ENCODE measurements around the gene ZNF444. TPM values are rescaled to one million over a fixed set of nuclear protein-coding genes. Genes with fewer than 3 reads are reported as not detected.

Gene ZNF444
- total RNA-seq (2014; rRNA removed; shearing (Covaris generic)) (22.0 and 41.7 TPM in 2 replicates), total RNA-seq (2022) (21.8 and 25.3 TPM in 2 replicates), Bru-seq, nascent RNA (percentile 54 among the genes with signal in this experiment), BruChase-seq, experiment 1, labeled RNA remaining after a 6-hour chase (percentile 63 among the genes with signal in this experiment), BruChase-seq, experiment 2, labeled RNA remaining after a 2-hour chase (percentile 60 among the genes with signal in this experiment)
- long read RNA-seq, full-length matches to known transcripts = 39 of 51 reads
- long read RNA-seq, partial matches to known transcripts = 1 of 51 reads
- long read RNA-seq, other reads (novel, unspliced or antisense) = 11 of 51 reads

GRCh38 chr19:56140583-56141416 is at the start of gene ZNF444:
TSS of gene ZNF444 (plus strand) at chr19:56141287. CDS start at chr19:56146912, 5,625 bp downstream.
- ChIA-PET CTCF (ENCODE audit: unreplicated experiment) (interaction anchor here (0.6 kb wide), 3 partner anchors 1205 to 1983 kb away, joined by 3 to 8 read pairs (median 7); no protein-coding TSS in a partner anchor), POLR2A (interaction anchor here (0.6 to 0.7 kb wide), 4 partner anchors 39 to 1346 kb away, joined by 3 to 6 read pairs (median 4); no protein-coding TSS in a partner anchor)
- Histone ChIP-seq H3K27ac (ENCODE audit: low read depth, low read length, poor library complexity, severe bottlenecking) (peak within 1 kb of the TSS; percentile 36), H3K4me2 (ENCODE audit: low read length) (peak within 1 kb of the TSS; percentile 92), H3K79me2 (ENCODE audit: insufficient read depth, low read depth, low read length) (peaks cover 9% of the 10 kb centered on the region), H2AFZ (ENCODE audit: low read length) (peak within 1 kb of the TSS; percentile 92; the same call in 1 of the 2 replicates), H4K20me1 (ENCODE audit: insufficient read depth, low read length) (no peaks in the 10 kb centered on the region), H3K9me3 (ENCODE audit: low read length) (no peaks in the 10 kb centered on the region), H3K4me3 (ENCODE audit: low read depth, low read length, poor library complexity, severe bottlenecking) (peak within 1 kb of the TSS; percentile 87), H3K36me3 (ENCODE audit: insufficient read depth, low read length) (no peaks in the 10 kb centered on the region), H3K4me1 (ENCODE audit: insufficient read depth, low read length, poor library complexity, severe bottlenecking) (peaks cover 13% of the 10 kb centered on the region), H3K9me2 (ENCODE audit: insufficient read depth, low read length) (no peaks in the 10 kb centered on the region)
- peak; percentile 98 for DNase-seq (ENCODE audit: low spot score)
- no TSS peak for BruUV-seq (replicated peaks)
- TF ChIP-seq CTCF (conservative IDR thresholded peaks at IDR 0.05; ENCODE audit: low read length) = no peak
- no peak for TF ChIP-seq EZH2phosphoT487 (IDR thresholded peaks at IDR 0.05; ENCODE audit: borderline replicate concordance, low read depth, low read length)
- intact Hi-C loops (cut with micrococcal nuclease; ENCODE audit: unreplicated experiment) = loop anchor here (1.0 to 5.0 kb wide), 2 partner anchors 19 to 498 kb away; partner anchors contain the start of genes ZNF580, ZNF581 and ZNF787

GRCh38 chr19:56091751-56092546 is 49.1 kb upstream of the ZNF444 start:
- no TSS peak for BruUV-seq (replicated peaks)
- ChIA-PET CTCF (ENCODE audit: unreplicated experiment) (no interaction called here), POLR2A (no interaction called here)
- no peaks in the 10 kb centered on the region for H3K9me2 ChIP-seq (ENCODE audit: insufficient read depth, low read length)
- no peak overlapping the region for H3K4me2 ChIP-seq (ENCODE audit: low read length)
- no peak overlapping the region for H3K4me3 ChIP-seq (ENCODE audit: low read depth, low read length, poor library complexity, severe bottlenecking)
- no peaks in the 10 kb centered on the region for H4K20me1 ChIP-seq (ENCODE audit: insufficient read depth, low read length)
- peaks cover 3% of the 10 kb centered on the region; the same call in 1 of the 2 replicates for H3K79me2 ChIP-seq (ENCODE audit: insufficient read depth, low read depth, low read length)
- no peak overlapping the region for H3K27ac ChIP-seq (ENCODE audit: low read depth, low read length, poor library complexity, severe bottlenecking)
- 0 out of 2 replicates have a peak, but pooled peaks cover 9% of the 10 kb centered on the region for H3K9me3 ChIP-seq (ENCODE audit: low read length)
- TF ChIP-seq CTCF (conservative IDR thresholded peaks at IDR 0.05; ENCODE audit: low read length) (no peak), EZH2phosphoT487 (IDR thresholded peaks at IDR 0.05; ENCODE audit: borderline replicate concordance, low read depth, low read length) (no peak)
- H3K4me1 ChIP-seq (ENCODE audit: insufficient read depth, low read length, poor library complexity, severe bottlenecking) = no peaks in the 10 kb centered on the region
- no peak for DNase-seq (ENCODE audit: low spot score)
- H3K36me3 ChIP-seq (ENCODE audit: insufficient read depth, low read length) = peaks cover 57% of the 10 kb centered on the region
- H2AFZ ChIP-seq (ENCODE audit: low read length) = no peak overlapping the region
- intact Hi-C loops (cut with micrococcal nuclease; ENCODE audit: unreplicated experiment) = no loop called here
